Vagina (tissue), 2 donors: ENCODE results near the gene PTPRM. TPM values are rescaled to one million over a fixed set of nuclear protein-coding genes. Genes with fewer than 3 reads are reported as not detected.

Experiments used
- DNase-seq, 2 donors: peaks; one replicate each; pipeline ENCODE4 v3.0.0-alpha.2; 2017; ENCODE audit errors: extremely low spot score in 2 of 2
- H3K27ac ChIP-seq: fragments of 200-600 bp; sonication (generic); one replicate; pipeline ENCODE4 v1.5.1; 2019
- H3K27me3 ChIP-seq: fragments of 200-600 bp; sonication (generic); one replicate; pipeline ENCODE4 v1.5.1; 2019
- H3K36me3 ChIP-seq, 2 donors: fragments of 200-600 bp; sonication (generic); one replicate each; pipeline ENCODE4 v1.5.1; 2017 to 2019
- H3K4me1 ChIP-seq: fragments of 200-600 bp; sonication (generic); one replicate; pipeline ENCODE4 v1.5.1; 2019
- H3K4me3 ChIP-seq, 2 donors: fragments of 200-600 bp; sonication (generic); 1 replicate in 1 of 2; 2 replicates in 1 of 2; pipeline ENCODE4 v1.5.1; 2016 to 2019
- H3K9me3 ChIP-seq: fragments of 200-600 bp; sonication (generic); one replicate; pipeline ENCODE4 v1.5.1; 2019
- CTCF ChIP-seq, 3 experiments: fragments of 450-650 bp in 2 of 3; fragments of 200-600 bp in 1 of 3; sonication (generic) in 1 of 3; IDR thresholded peaks; one replicate each; pipeline ENCODE4 v1.5.1; 2017 to 2019; ENCODE audit warnings: antibody characterized with exemption in 3 of 3, mild to moderate bottlenecking in 2 of 3, moderate library complexity in 2 of 3
- POLR2A ChIP-seq, 2 donors: fragments of 450-650 bp; IDR thresholded peaks; one replicate each; pipeline ENCODE4 v1.6.1; 2017; ENCODE audit warnings: antibody characterized with exemption in 2 of 2, mild to moderate bottlenecking in 2 of 2, moderate library complexity in 2 of 2
- POLR2AphosphoS5 ChIP-seq, 2 donors: sonication (generic); formaldehyde crosslinking; IDR thresholded peaks; one replicate each; pipeline ENCODE4 v1.9.0; 2017; ENCODE audit warnings: antibody characterized with exemption in 2 of 2, mild to moderate bottlenecking in 2 of 2, low read depth in 1 of 2; ENCODE audit not compliant: insufficient read depth in 1 of 2
- intact Hi-C: fragments of 100-400 bp; cut with DNase I; formaldehyde crosslinking; loops from one replicate; pipeline ENCODE4 v1.15.1; 2023
- total RNA-seq: library from RNA; depleted of rRNA; stranded (reverse); fragments of >200 nt; gene quantifications from one replicate; pipeline ENCODE4 v1.2.3, GENCODE V29; 2016

Gene PTPRM
- total RNA-seq, 1 donor from 2014 or later, result 60.2 TPM

- no peak overlapping the region for H3K4me3 ChIP-seq
- no peaks in the 10 kb centered on the region for H3K36me3 ChIP-seq
- no peaks in the 10 kb centered on the region for H3K4me1 ChIP-seq
- intact Hi-C loops, result no loop called here
- no peaks in the 10 kb centered on the region for H3K9me3 ChIP-seq
- no peak overlapping the region for H3K27ac ChIP-seq
- no peak for DNase-seq
- TF ChIP-seq POLR2AphosphoS5 (IDR thresholded peaks at IDR 0.05; ENCODE audit: insufficient read depth in 1 of 2, low read depth in 1 of 2), result no peak
- no peak for TF ChIP-seq POLR2A (IDR thresholded peaks at IDR 0.05)
- no peak for TF ChIP-seq CTCF (IDR thresholded peaks at IDR 0.05)
- no peaks in the 10 kb centered on the region for H3K27me3 ChIP-seq
Observed at GRCh38 chr18:8169722-8170121, 602.6 kb downstream of the PTPRM start.

- intact Hi-C loops, result no loop called here
- Histone ChIP-seq H3K4me3 (no peak overlapping the region), H3K27me3 (no peaks in the 10 kb centered on the region), H3K27ac (no peak overlapping the region), H3K9me3 (no peaks in the 10 kb centered on the region), H3K36me3 (no peaks in the 10 kb centered on the region), H3K4me1 (peaks cover 11% of the 10 kb centered on the region)
- TF ChIP-seq POLR2AphosphoS5 (IDR thresholded peaks at IDR 0.05; ENCODE audit: insufficient read depth in 1 of 2, low read depth in 1 of 2) (no peak), CTCF (IDR thresholded peaks at IDR 0.05) (no peak), POLR2A (IDR thresholded peaks at IDR 0.05) (no peak)
- no peak for DNase-seq
Observed at GRCh38 chr18:8174771-8175170, 607.7 kb downstream of the PTPRM start.

GRCh38 chr18:8175501-8176061 lies 608.5 kb downstream of the PTPRM start:
- peaks cover 11% of the 10 kb centered on the region for H3K4me1 ChIP-seq
- TF ChIP-seq POLR2AphosphoS5 (IDR thresholded peaks at IDR 0.05; ENCODE audit: insufficient read depth in 1 of 2, low read depth in 1 of 2) (no peak), POLR2A (IDR thresholded peaks at IDR 0.05) (no peak), CTCF (IDR thresholded peaks at IDR 0.05) (no peak)
- H3K27me3 ChIP-seq, result no peaks in the 10 kb centered on the region
- no peak for DNase-seq
- no peaks in the 10 kb centered on the region for H3K36me3 ChIP-seq
- H3K27ac ChIP-seq, result no peak overlapping the region
- intact Hi-C loops, result no loop called here
- H3K9me3 ChIP-seq, result no peaks in the 10 kb centered on the region
- H3K4me3 ChIP-seq, result no peak overlapping the region

- H3K9me3 ChIP-seq, result no peaks in the 10 kb centered on the region
- no peaks in the 10 kb centered on the region for H3K36me3 ChIP-seq
- no peak overlapping the region for H3K27ac ChIP-seq
- H3K4me3 ChIP-seq, result no peak overlapping the region
- H3K4me1 ChIP-seq, result peaks cover 11% of the 10 kb centered on the region
- intact Hi-C loops, result no loop called here
- TF ChIP-seq CTCF (IDR thresholded peaks at IDR 0.05) (no peak), POLR2AphosphoS5 (IDR thresholded peaks at IDR 0.05; ENCODE audit: insufficient read depth in 1 of 2, low read depth in 1 of 2) (no peak), POLR2A (IDR thresholded peaks at IDR 0.05) (no peak)
- no peak for DNase-seq
- no peaks in the 10 kb centered on the region for H3K27me3 ChIP-seq
Observed at GRCh38 chr18:8176109-8176508, 609.0 kb downstream of the PTPRM start.

GRCh38 chr18:8176554-8176953 lies 609.4 kb downstream of the PTPRM start:
- Histone ChIP-seq H3K27ac (no peak overlapping the region), H3K4me1 (peaks cover 11% of the 10 kb centered on the region), H3K9me3 (no peaks in the 10 kb centered on the region), H3K36me3 (no peaks in the 10 kb centered on the region), H3K27me3 (no peaks in the 10 kb centered on the region), H3K4me3 (no peak overlapping the region)
- intact Hi-C loops, result no loop called here
- DNase-seq, result no peak
- TF ChIP-seq POLR2AphosphoS5 (IDR thresholded peaks at IDR 0.05; ENCODE audit: insufficient read depth in 1 of 2, low read depth in 1 of 2) (no peak), CTCF (IDR thresholded peaks at IDR 0.05) (no peak), POLR2A (IDR thresholded peaks at IDR 0.05) (no peak)
